RWPE1 (cell line): Measurements from ENCODE around the gene MGAT4B.
A peak's percentile ranks its signal among the peaks of the same experiment; 100 is the strongest.

ENCODE experiments used
- CTCF ChIA-PET: fragments of 350-600 bp; sonication (Branson Sonifier 250); formaldehyde crosslinking; extraction: SDS; loops from one replicate; lab custom pipeline; 2021; lab: Yijun Ruan, JAX
- POLR2A ChIA-PET: fragments of 400-600 bp; formaldehyde crosslinking; extraction: SDS; loops from one replicate; lab custom pipeline; 2020; ENCODE audit warnings: antibody characterized with exemption; ENCODE audit not compliant: low non-redundant PET; lab: Yijun Ruan, JAX
- DNase-seq: peaks from one replicate; pipeline ENCODE4 v3.0.0; 2012; ENCODE audit warnings: low spot score
- H3K27ac ChIP-seq: fragments of 450-650 bp; 2 replicates; pipeline ENCODE4 v1.5.1; 2017
- CTCF ChIP-seq: fragments of 450-650 bp; conservative IDR thresholded peaks from 2 replicates; pipeline ENCODE4 v1.5.1; 2017; ENCODE audit warnings: low read depth, mild to moderate bottlenecking

Gene MGAT4B

GRCh38 chr5:179803651-179804554, 2.8 kb downstream of the MGAT4B start:
- DNase-seq: no peak
- ChIA-PET POLR2A (interaction anchor here (1.4 kb wide), 1 partner anchor 15 kb away, joined by 12 read pairs; no protein-coding TSS in a partner anchor), CTCF (interaction anchor here (0.6 kb wide), 2 partner anchors 42 to 80 kb away, joined by 3 to 4 read pairs; no protein-coding TSS in a partner anchor)

GRCh38 chr5:179802950-179803562, 3.6 kb downstream of the MGAT4B start:
- TF ChIP-seq CTCF: no peak
- CTCF ChIA-PET: no interaction called here
- no peak for DNase-seq
- POLR2A ChIA-PET: interaction anchor here (0.6 kb wide), 1 partner anchor 358 kb away, joined by 3 read pairs; no protein-coding TSS in a partner anchor
- H3K27ac ChIP-seq: peak overlapping the region; percentile 92

More at GRCh38 chr5:179803651-179804554, 2.8 kb downstream of the MGAT4B start:
- peak overlapping the region; percentile 92 for H3K27ac ChIP-seq
- TF ChIP-seq CTCF: no peak

GRCh38 chr5:179802207-179802883, 4.3 kb downstream of the MGAT4B start:
- DNase-seq: no peak
- ChIA-PET POLR2A (interaction anchor here (0.6 kb wide), 1 partner anchor 359 kb away, joined by 3 read pairs; no protein-coding TSS in a partner anchor), CTCF (interaction anchor here (0.5 to 0.6 kb wide), 2 partner anchors 10 to 165 kb away, joined by 3 to 4 read pairs; no protein-coding TSS in a partner anchor)
- no peak for TF ChIP-seq CTCF
- H3K27ac ChIP-seq: peak overlapping the region; percentile 92

GRCh38 chr5:179801304-179802206, 5.1 kb downstream of the MGAT4B start:
- no peak for DNase-seq
- peak; percentile 27; the same call in 1 of the 2 replicates for TF ChIP-seq CTCF
- ChIA-PET CTCF (interaction anchor here (0.5 to 0.7 kb wide), 4 partner anchors 9 to 315 kb away, joined by 3 to 4 read pairs (median 4); no protein-coding TSS in a partner anchor), POLR2A (interaction anchor here (0.6 kb wide), 1 partner anchor 38 kb away, joined by 3 read pairs; no protein-coding TSS in a partner anchor)
- H3K27ac ChIP-seq: peak overlapping the region; percentile 92

GRCh38 chr5:179800696-179801201, 5.9 kb downstream of the MGAT4B start:
- DNase-seq: no peak
- TF ChIP-seq CTCF: no peak
- CTCF ChIA-PET: interaction anchor here (0.6 to 1.1 kb wide), 2 partner anchors 22 to 316 kb away, joined by 3 to 4 read pairs; no protein-coding TSS in a partner anchor

More at GRCh38 chr5:179800696-179801201, 5.9 kb downstream of the MGAT4B start:
- H3K27ac ChIP-seq: peak overlapping the region; percentile 86; the same call in 1 of the 2 replicates
- POLR2A ChIA-PET: interaction anchor here (0.6 kb wide), 1 partner anchor 38 kb away, joined by 3 read pairs; no protein-coding TSS in a partner anchor
